Activated naive CD8-positive, alpha-beta T cell treated with anti-CD3 and anti-CD28 coated beads, Interleukin-2, amount 10 ng/mL, durations not matched to agents 7 days and 5 days (primary cell): ENCODE results near the gene PAQR5. TPM values are rescaled to one million over a fixed set of nuclear protein-coding genes. Genes with fewer than 3 reads are reported as not detected.

Experiments
- ATAC-seq: fragments of 150-1000 bp; cut with Tn5 transposase; one replicate; pipeline ENCODE4 v1.10.0; 2021; ENCODE audit warnings: low read depth, moderate library complexity
- POLR2A ChIA-PET: fragments of 350-600 bp; sonication (Branson Sonifier 250); formaldehyde crosslinking; loops from one replicate; lab custom pipeline; 2021; ENCODE audit warnings: antibody characterized with exemption; lab: Charles Lee
- DNase-seq: peaks from one replicate; pipeline ENCODE4 v3.0.0; 2021
- H3K27ac Mint-ChIP-seq: one replicate; pipeline ENCODE4 v1.8.0; 2022; ENCODE audit warnings: mild to moderate bottlenecking, mixed read lengths
- H3K27me3 Mint-ChIP-seq: one replicate; pipeline ENCODE4 v1.8.0; 2022; ENCODE audit warnings: mild to moderate bottlenecking, moderate library complexity, mixed read lengths
- H3K36me3 Mint-ChIP-seq: one replicate; pipeline ENCODE4 v1.8.0; 2021; ENCODE audit warnings: mild to moderate bottlenecking, mixed read lengths
- H3K4me1 Mint-ChIP-seq: one replicate; pipeline ENCODE4 v1.8.0; 2021; ENCODE audit warnings: mixed read lengths
- H3K4me3 Mint-ChIP-seq: one replicate; pipeline ENCODE4 v1.8.0; 2022; ENCODE audit warnings: mild to moderate bottlenecking, moderate library complexity, mixed read lengths
- H3K9me3 Mint-ChIP-seq: one replicate; pipeline ENCODE4 v1.8.0; 2021; ENCODE audit warnings: mixed read lengths
- total RNA-seq, 2 experiments: library from RNA; stranded (reverse); gene quantifications; one replicate each; pipeline ENCODE4 v1.2.3, GENCODE V29; 2021

Gene PAQR5
- total RNA-seq, 2 experiments from 2014 or later = not detected

DNA sequence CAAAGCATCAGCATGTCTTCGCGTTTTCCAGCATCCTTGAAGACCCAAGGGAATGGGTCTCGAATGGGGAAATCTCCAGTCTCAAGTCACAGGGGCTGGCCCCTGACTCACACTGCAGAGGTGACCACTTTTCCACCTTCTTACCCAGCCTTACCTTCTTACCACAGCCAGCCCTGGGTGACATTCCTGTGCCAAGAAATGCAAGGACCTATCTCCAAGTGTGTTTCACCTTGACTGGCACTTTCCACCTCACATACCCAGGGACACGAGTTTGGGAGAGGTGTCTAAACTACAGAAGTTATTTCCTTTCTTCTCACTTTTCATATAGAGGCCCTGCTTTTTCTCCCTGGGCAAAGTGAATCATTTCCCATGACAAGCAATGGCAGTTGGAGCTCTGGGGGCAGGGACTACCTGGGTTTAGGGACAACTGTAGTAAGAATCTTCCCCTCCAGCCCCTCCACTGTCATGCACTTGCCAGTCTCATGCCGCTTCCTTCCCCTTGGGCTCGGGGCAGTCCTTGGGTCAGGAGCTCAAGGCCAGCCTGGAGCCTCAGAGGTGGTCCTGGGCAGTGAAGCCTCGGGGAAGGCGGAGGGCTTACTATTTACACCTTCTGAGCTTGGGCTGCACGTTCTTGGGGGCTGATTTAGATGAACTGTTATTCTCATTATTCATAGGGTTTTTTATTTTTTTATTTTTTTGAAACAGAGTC is 16.8 kb downstream of the PAQR5 start:
- Mint-ChIP-seq H3K4me1 (no peaks in the 10 kb centered on the region), H3K27ac (no peak overlapping the region), H3K27me3 (peaks cover 14% of the 10 kb centered on the region), H3K9me3 (no peaks in the 10 kb centered on the region), H3K4me3 (no peak overlapping the region), H3K36me3 (no peaks in the 10 kb centered on the region)
- DNase-seq (no peak), ATAC-seq (no peak)
- POLR2A ChIA-PET = no interaction called here

DNA sequence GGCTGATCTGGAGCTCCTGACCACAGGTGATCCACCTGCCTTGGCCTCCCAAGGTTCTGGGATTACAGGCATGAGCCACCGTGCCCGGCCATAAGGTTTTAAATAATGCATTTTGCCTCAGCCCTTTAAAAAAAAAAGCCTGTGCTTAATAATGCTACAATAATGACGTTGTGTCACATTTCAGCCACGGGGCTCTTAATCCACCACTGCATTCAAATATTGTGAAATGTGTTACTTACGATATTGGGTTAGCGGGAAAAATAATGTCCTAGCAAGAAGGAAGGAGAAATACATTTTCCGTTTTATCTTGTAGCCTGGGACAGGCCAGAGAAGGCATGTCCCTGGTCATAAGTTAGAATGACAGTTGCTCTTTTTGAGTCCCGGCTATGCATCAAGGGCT is 17.6 kb downstream of the PAQR5 start:
- Mint-ChIP-seq H3K36me3 (no peaks in the 10 kb centered on the region), H3K9me3 (no peaks in the 10 kb centered on the region), H3K27me3 (peaks cover 13% of the 10 kb centered on the region), H3K4me1 (peaks cover 2% of the 10 kb centered on the region), H3K4me3 (no peak overlapping the region), H3K27ac (no peak overlapping the region)
- DNase-seq (no peak), ATAC-seq (no peak)
- POLR2A ChIA-PET = no interaction called here

DNA sequence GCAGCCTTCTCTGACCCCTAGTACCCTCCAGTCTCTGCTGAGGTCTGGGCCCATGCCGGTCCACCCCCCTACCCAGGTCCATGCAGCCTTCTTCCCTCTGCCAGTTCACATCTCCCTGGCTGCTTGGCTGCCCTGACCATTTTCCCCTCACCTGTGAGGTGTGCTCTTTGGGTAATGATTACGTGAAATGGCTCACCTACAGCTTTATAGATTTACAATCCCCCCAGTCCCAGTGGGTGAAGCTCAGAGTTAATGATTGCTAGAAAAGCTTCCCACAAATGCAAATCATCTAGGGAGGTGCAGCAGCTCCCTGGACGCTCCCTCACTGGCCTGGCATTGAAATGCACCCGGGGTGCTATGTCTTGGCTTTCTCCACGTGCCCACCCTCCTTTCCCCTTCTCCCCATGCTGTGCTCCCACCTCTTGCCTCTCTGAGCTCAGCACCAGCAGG is 18.7 kb downstream of the PAQR5 start:
- peaks cover 11% of the 10 kb centered on the region for H3K27me3 Mint-ChIP-seq
- no peaks in the 10 kb centered on the region for H3K36me3 Mint-ChIP-seq
- no peak overlapping the region for H3K4me3 Mint-ChIP-seq
- ATAC-seq (no peak), DNase-seq (no peak)
- H3K4me1 Mint-ChIP-seq = peaks cover 2% of the 10 kb centered on the region
- POLR2A ChIA-PET = no interaction called here
- H3K9me3 Mint-ChIP-seq = no peaks in the 10 kb centered on the region
- no peak overlapping the region for H3K27ac Mint-ChIP-seq

DNA sequence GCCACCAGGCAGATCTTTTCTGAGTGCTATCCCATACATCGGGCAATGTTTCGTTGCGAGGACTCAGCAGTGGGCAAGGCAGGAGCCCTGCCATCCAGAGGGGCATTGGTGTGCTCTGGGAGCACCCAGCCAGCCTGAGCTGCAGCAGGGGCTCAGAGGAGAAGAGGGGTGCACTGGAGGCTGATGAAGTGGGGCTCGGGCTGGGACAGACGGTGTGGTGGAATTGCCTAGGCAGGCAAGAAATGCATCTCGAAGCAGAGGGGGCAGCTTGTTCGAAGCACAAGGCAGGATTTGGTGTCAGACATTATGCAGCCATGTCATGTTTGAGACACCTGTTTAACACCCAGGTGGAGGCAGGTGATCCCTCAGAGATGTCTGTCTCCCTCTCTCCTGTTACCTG is 19.3 kb downstream of the PAQR5 start:
- POLR2A ChIA-PET = no interaction called here
- H3K9me3 Mint-ChIP-seq = no peaks in the 10 kb centered on the region
- no peak for ATAC-seq

DNA sequence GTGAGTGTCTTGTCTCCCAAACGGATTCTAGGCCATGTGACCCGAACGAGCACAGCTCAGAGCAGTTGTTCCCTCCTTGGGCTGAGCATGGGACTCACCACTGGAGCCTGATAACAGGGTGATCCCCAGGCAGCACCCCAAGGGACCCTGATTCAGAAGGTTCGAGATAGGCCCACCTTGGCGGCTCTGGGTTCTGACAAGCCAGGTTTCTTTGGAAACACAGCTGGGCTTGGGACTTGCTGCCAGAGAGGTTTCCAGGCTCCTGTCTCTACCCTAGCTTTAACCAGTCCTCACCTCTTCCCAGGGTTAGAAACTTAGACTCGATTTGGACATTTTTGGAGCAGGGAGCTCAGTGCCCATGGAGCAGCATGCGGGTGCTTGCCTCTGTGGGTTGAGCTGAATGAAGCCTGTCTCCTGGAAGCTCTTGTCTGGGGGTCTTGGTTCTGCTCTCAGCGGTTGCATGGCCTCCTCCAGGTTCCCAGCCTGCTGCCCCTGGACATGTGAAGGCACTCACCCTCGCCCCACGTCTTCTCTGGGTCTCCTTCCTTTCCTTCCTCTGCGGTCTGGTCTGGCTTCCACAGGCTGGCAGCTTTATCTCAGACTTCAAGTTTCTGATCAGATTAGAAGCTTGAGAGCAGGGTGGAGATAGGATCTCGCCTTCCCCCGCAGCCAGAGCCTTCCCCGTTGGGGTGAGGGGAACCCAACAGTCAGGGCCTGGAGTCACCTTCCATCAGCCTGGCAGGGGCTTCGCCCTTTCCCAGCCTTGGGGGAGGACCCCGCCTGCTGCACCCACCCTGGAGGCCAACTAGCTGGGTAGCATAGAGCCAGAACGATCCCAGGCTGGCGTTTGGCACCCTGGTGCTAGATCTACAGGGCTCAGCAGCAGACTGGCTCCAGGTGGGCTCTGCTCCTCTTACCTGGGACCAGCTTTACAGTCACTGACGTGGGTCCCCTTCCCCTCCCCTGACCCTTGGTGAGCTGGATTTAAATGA is 21.0 kb downstream of the PAQR5 start:
- no peak overlapping the region for H3K27ac Mint-ChIP-seq
- ATAC-seq (no peak), DNase-seq (no peak)
- H3K9me3 Mint-ChIP-seq = no peaks in the 10 kb centered on the region
- H3K36me3 Mint-ChIP-seq = no peaks in the 10 kb centered on the region
- H3K4me3 Mint-ChIP-seq = no peak overlapping the region
- peaks cover 11% of the 10 kb centered on the region for H3K27me3 Mint-ChIP-seq
- peaks cover 2% of the 10 kb centered on the region for H3K4me1 Mint-ChIP-seq
- POLR2A ChIA-PET = no interaction called here

More for the DNA sequence above, 19.3 kb downstream of the PAQR5 start:
- Mint-ChIP-seq H3K4me1 (peaks cover 2% of the 10 kb centered on the region), H3K36me3 (no peaks in the 10 kb centered on the region), H3K4me3 (no peak overlapping the region), H3K27me3 (peaks cover 12% of the 10 kb centered on the region), H3K27ac (no peak overlapping the region)
- DNase-seq = no peak

DNA sequence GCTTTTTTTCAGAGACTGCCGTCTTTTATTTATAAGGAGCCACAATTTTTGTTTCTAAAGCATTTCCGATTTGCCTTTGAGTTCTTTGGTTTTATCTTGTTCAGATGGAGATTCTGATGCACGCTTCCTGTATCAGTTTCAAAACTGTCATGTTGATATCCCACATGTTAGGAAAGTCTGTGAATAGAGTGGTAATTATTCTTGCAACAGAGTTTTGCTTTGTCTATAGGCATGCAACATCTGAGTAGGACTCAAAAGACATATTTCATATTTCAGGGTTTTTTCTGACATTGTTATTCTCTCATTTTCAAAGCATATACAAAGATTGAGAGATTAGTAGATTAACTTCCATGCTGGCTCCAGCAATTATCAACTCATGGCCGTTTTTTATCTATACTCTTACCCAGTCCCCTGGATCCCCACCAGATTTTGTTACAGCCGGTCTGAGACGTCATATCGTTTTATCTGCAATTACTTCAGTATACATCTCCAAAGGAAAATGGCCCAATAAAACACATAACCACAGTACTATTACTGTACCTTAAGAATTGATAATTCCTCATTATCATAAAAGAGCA is 22.4 kb downstream of the PAQR5 start:
- peaks cover 2% of the 10 kb centered on the region for H3K4me1 Mint-ChIP-seq
- no peak overlapping the region for H3K27ac Mint-ChIP-seq
- H3K4me3 Mint-ChIP-seq = no peak overlapping the region
- no peak for ATAC-seq
- no peaks in the 10 kb centered on the region for H3K36me3 Mint-ChIP-seq
- peaks cover 9% of the 10 kb centered on the region for H3K27me3 Mint-ChIP-seq
- no peak for DNase-seq
- POLR2A ChIA-PET = no interaction called here
- H3K9me3 Mint-ChIP-seq = no peaks in the 10 kb centered on the region

DNA sequence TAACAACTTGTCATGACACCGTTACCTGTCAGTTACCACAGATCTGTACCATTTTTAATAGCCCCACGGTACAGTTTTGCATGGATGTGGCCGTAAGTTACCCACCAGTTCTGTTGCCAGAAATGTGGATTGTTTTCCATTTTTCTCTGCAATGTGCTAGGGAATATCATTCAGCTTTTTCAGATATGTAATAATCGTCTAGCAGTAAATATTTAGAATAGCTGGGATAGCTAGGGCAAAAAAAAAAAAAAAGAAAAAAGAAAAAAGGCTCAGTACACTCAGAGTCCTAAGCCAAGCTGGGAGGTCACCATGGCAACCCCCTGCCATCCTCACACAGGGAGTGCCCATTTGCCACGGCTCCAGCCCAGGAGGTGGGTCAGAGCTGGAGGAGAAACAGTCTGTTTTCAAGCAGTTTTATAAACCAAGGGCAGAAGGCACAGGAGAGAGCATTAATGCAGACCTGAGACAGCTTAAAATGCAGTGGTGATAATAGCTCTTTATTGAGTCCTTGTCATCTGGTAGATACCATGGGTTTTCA is 25.2 kb downstream of the PAQR5 start:
- Mint-ChIP-seq H3K4me3 (no peak overlapping the region), H3K27me3 (peaks cover 6% of the 10 kb centered on the region), H3K4me1 (peaks cover 2% of the 10 kb centered on the region), H3K27ac (no peak overlapping the region), H3K9me3 (no peaks in the 10 kb centered on the region), H3K36me3 (no peaks in the 10 kb centered on the region)
- ATAC-seq (no peak), DNase-seq (no peak)
- POLR2A ChIA-PET = interaction anchor here (0.5 kb wide), 1 partner anchor 13 kb away, joined by 3 read pairs; no protein-coding TSS in a partner anchor

DNA sequence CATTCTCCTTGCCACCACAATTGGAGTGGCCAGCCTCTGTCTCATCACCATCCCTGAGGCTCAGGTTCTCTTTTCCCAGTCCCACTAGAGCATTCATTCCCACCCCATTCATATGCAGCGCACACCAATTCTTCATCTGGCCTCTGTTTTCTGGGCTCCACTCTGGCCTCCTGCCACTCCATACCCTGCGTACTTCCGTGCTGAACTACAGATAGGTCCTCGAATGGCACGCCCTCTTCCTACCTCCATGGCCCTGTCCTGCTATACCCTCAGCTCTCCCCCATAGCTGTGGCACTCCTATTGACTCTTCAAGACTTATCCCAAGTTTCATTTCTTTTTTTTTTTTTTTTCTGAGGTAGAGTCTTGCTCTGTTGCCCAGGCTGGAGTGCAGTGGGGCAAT is 25.9 kb downstream of the PAQR5 start:
- ATAC-seq (no peak), DNase-seq (no peak)
- peaks cover 2% of the 10 kb centered on the region for H3K4me1 Mint-ChIP-seq
- no peak overlapping the region for H3K27ac Mint-ChIP-seq
- H3K27me3 Mint-ChIP-seq = peaks cover 9% of the 10 kb centered on the region
- H3K9me3 Mint-ChIP-seq = no peaks in the 10 kb centered on the region
- POLR2A ChIA-PET = no interaction called here
- no peaks in the 10 kb centered on the region for H3K36me3 Mint-ChIP-seq
- H3K4me3 Mint-ChIP-seq = no peak overlapping the region

DNA sequence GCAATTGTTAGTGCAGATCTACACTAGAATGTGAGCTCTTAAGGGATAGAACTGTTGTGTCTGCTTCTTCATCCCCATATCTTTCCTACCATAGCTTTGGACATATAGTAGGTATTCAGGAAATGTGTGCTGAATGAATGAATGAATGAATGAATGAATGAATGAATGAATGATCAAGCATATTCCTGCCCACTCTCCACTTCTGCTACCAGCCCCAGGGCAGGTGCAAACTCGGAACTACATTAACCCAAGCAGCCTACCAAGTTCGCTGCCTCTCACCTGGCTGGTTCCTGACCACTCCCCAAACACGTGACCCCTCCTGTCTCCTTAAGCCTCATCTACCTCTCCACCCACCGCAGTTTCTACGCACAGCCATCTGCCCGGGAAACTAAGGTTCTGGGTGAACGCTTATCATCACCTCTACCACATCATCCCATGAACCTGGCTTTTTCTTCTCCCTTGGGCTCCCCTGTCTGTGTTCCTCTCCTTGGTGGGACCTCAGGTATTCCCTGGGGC is 26.8 kb downstream of the PAQR5 start:
- POLR2A ChIA-PET = no interaction called here

DNA sequence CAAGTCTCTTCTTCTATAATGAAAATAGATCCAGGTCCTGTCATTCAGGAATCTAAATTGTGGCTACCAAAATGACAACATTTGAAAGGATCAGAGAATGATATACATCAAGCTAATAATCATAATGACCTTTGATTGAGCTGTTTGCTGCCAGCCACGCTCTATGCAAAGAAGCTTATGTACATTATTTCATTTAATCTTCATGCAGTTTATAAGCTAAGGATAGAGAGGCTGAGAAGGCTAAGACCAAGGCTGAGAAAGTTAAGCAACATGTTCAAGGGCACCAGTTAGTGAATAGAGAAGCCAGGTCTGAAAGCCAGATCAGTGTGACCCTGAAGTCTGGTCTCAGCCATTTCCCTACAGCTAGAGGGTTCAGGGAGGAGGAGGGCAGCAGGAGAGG is 29.4 kb downstream of the PAQR5 start:
- no peaks in the 10 kb centered on the region for H3K9me3 Mint-ChIP-seq
- H3K27ac Mint-ChIP-seq = no peak overlapping the region
- POLR2A ChIA-PET = no interaction called here
- ATAC-seq (no peak), DNase-seq (no peak)
- H3K4me3 Mint-ChIP-seq = no peak overlapping the region
- no peaks in the 10 kb centered on the region for H3K36me3 Mint-ChIP-seq
- no peaks in the 10 kb centered on the region for H3K4me1 Mint-ChIP-seq
- peaks cover 14% of the 10 kb centered on the region for H3K27me3 Mint-ChIP-seq

More for the DNA sequence above, 26.8 kb downstream of the PAQR5 start:
- Mint-ChIP-seq H3K27ac (no peak overlapping the region), H3K27me3 (peaks cover 9% of the 10 kb centered on the region), H3K9me3 (no peaks in the 10 kb centered on the region), H3K36me3 (no peaks in the 10 kb centered on the region), H3K4me3 (no peak overlapping the region), H3K4me1 (peaks cover 2% of the 10 kb centered on the region)
- DNase-seq (no peak), ATAC-seq (no peak)

DNA sequence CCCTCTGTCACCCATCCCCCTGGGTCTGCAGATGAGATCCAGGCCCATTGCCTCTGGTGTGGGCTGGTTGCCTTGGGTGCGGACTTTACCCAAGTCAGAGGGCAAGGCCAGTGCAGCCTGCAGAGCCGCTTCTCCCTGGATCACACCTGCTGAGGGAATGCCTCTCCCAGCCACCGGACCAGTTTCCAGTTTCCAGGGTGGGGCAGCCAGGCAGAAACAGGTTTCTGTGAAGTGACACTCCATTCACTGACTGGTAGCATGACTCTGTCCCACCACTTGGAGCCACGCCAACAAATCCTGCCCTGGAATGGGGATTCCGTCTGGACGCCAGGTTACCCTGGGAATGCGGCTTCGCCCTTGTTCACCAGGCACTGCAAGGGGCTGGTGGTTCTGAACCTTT is 30.0 kb downstream of the PAQR5 start:
- POLR2A ChIA-PET = no interaction called here
- ATAC-seq = no peak
- Mint-ChIP-seq H3K27ac (no peak overlapping the region), H3K9me3 (no peaks in the 10 kb centered on the region), H3K4me3 (no peak overlapping the region), H3K4me1 (no peaks in the 10 kb centered on the region), H3K36me3 (no peaks in the 10 kb centered on the region), H3K27me3 (peaks cover 19% of the 10 kb centered on the region)
- DNase-seq = no peak

DNA sequence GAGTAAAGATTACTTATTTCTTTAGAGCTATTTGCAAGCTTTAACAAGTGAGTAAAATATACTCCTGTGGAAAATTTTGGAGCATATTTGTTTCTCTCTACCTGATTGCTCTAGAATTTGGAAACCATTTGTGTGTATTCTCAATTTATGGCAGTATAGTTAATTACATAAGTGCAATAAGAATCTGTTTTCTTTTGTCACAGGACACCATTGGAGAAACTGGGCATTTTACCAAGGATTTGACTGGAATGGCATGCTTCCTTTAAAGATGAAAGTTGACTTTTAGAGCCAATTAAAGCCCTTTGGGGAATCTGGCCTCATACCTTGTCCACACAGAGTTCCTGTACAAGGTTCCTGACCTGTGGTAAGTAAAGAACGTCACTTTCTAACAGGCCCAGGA is 38.4 kb downstream of the PAQR5 start:
- no peak for DNase-seq
- POLR2A ChIA-PET = no interaction called here
- Mint-ChIP-seq H3K4me3 (no peak overlapping the region), H3K9me3 (peaks cover 4% of the 10 kb centered on the region), H3K27ac (no peak overlapping the region), H3K36me3 (peaks cover 2% of the 10 kb centered on the region), H3K27me3 (peaks cover 10% of the 10 kb centered on the region), H3K4me1 (no peaks in the 10 kb centered on the region)
- no peak for ATAC-seq
